Fibroblast of lung (primary cell): Measurements from ENCODE around the gene CEBPE.

Experiments
- EZH2 ChIP-seq: IDR thresholded peaks from 2 replicates; pipeline ENCODE4 v1.5.1; 2012; ENCODE audit warnings: low read length, control low read depth, mild to moderate bottlenecking; ENCODE audit errors: missing control alignments
- TF ChIP-seq, protein P1 (sequence below), 2 donors: IDR thresholded peaks in 1 of 2; conservative IDR thresholded peaks in 1 of 2; 1 replicate in 1 of 2; 2 replicates in 1 of 2; pipeline ENCODE4 v1.5.1; 2011 to 2012; ENCODE audit warnings: low read length in 2 of 2, control low read depth in 1 of 2, inconsistent platforms in 1 of 2, low read depth in 1 of 2, mild to moderate bottlenecking in 1 of 2

DNA sequence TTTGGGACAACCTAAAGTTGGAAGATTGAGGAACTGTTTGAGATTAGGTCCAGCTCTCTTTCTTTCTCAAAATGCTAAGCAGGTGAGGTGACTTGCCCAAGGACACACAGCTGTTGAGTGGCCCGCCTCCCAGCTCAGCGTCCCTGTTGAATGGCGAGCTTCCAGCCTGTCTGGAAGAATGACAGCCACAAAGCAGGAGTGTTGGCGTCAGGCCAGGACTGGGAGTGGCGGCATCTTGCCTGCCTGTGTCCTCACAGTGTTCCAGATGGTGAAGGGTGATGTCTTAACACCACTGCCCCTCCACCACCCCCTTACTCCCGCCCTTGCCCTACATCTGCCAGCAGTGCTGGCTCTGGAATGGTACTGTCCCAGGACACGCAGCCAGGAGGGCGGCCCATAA, 4.4 kb upstream of the CEBPE start:
- TF ChIP-seq, protein P1, sequence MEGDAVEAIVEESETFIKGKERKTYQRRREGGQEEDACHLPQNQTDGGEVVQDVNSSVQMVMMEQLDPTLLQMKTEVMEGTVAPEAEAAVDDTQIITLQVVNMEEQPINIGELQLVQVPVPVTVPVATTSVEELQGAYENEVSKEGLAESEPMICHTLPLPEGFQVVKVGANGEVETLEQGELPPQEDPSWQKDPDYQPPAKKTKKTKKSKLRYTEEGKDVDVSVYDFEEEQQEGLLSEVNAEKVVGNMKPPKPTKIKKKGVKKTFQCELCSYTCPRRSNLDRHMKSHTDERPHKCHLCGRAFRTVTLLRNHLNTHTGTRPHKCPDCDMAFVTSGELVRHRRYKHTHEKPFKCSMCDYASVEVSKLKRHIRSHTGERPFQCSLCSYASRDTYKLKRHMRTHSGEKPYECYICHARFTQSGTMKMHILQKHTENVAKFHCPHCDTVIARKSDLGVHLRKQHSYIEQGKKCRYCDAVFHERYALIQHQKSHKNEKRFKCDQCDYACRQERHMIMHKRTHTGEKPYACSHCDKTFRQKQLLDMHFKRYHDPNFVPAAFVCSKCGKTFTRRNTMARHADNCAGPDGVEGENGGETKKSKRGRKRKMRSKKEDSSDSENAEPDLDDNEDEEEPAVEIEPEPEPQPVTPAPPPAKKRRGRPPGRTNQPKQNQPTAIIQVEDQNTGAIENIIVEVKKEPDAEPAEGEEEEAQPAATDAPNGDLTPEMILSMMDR (conservative IDR thresholded peaks at IDR 0.05 in 1 of 2, IDR thresholded peaks at IDR 0.05 in 1 of 2; ENCODE audit: low read depth in 1 of 2, low read length in 2 of 2): no peak
- TF ChIP-seq EZH2: no peak
